ENCODE results near the gene MTFP1.

The MTFP1 gene

GRCh38 chr22:30474683-30475424 lies 49.3 kb downstream of the MTFP1 start:
- no peaks in the 10 kb centered on the region for H3K36me3 ChIP-seq (replicated peaks; ENCODE audit: low read depth, low read length)
- H3K4me3 ChIP-seq (ENCODE audit: low read length): no peak overlapping the region
- peaks cover 52% of the 10 kb centered on the region for H3K27me3 ChIP-seq (ENCODE audit: low read depth, low read length)
- no peaks in the 10 kb centered on the region for H3K4me1 ChIP-seq (ENCODE audit: low read length)
- no peaks in the 10 kb centered on the region for H3K9me3 ChIP-seq (ENCODE audit: insufficient read depth, low read length)
- no peaks in the 10 kb centered on the region for H4K20me1 ChIP-seq (ENCODE audit: insufficient read depth, low read length)
- no peak for TF ChIP-seq CTCF (IDR thresholded peaks at IDR 0.05; ENCODE audit: low read depth, low read length)
- no peak for TF ChIP-seq EZH2phosphoT487 (IDR thresholded peaks at IDR 0.05; ENCODE audit: low read depth)
- H3K9ac ChIP-seq (ENCODE audit: low read length): no peak overlapping the region
- H2AFZ ChIP-seq (ENCODE audit: low read depth, low read length): no peak overlapping the region
- no peaks in the 10 kb centered on the region for H3K79me2 ChIP-seq (ENCODE audit: low read length)
- H3K27ac ChIP-seq (ENCODE audit: low read length): no peak overlapping the region
- H3K4me2 ChIP-seq (ENCODE audit: low read length): no peak overlapping the region
